Neural progenitor cell (in vitro differentiated cells): ENCODE measurements around the gene PEMT.

ENCODE experiments used
- EZH2phosphoT487 ChIP-seq: fragments of 200-600 bp; sonication (generic); IDR thresholded peaks from 2 replicates; pipeline ENCODE4 v1.6.1; 2017; ENCODE audit warnings: antibody characterized with exemption
- TF ChIP-seq, protein P1 (sequence below): fragments of 200-600 bp; sonication (generic); IDR thresholded peaks from 2 replicates; pipeline ENCODE4 v1.5.1; 2017; ENCODE audit warnings: antibody characterized with exemption, mild to moderate bottlenecking

DNA sequence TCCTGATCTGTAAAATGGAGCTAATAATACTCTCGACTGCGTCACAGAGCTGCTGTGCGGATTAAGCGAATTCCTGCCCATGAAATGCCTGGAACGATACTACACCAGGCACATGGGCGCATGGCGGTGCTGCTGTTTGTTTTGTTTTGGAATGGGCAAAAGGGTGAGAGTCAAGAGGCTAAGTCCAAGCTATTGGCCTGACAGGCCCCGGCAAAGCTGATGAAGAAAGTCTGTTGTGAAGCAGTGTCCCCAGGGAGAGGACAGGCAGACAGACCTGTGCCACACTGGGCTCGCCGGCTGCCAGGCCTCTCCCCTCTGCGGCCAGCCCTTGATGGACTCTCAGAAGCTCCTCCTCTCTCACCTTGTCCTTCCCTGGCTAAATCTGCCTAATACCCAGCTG is 64.0 kb downstream of the PEMT start:
- TF ChIP-seq, protein P1, sequence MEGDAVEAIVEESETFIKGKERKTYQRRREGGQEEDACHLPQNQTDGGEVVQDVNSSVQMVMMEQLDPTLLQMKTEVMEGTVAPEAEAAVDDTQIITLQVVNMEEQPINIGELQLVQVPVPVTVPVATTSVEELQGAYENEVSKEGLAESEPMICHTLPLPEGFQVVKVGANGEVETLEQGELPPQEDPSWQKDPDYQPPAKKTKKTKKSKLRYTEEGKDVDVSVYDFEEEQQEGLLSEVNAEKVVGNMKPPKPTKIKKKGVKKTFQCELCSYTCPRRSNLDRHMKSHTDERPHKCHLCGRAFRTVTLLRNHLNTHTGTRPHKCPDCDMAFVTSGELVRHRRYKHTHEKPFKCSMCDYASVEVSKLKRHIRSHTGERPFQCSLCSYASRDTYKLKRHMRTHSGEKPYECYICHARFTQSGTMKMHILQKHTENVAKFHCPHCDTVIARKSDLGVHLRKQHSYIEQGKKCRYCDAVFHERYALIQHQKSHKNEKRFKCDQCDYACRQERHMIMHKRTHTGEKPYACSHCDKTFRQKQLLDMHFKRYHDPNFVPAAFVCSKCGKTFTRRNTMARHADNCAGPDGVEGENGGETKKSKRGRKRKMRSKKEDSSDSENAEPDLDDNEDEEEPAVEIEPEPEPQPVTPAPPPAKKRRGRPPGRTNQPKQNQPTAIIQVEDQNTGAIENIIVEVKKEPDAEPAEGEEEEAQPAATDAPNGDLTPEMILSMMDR = no peak
- no peak for TF ChIP-seq EZH2phosphoT487
